RWPE1 (cell line): Measurements from ENCODE around the gene SHISA7.

Source experiments
- CTCF ChIA-PET: fragments of 350-600 bp; sonication (Branson Sonifier 250); formaldehyde crosslinking; extraction: SDS; loops from one replicate; lab custom pipeline; 2021; lab: Yijun Ruan, JAX
- POLR2A ChIA-PET: fragments of 400-600 bp; formaldehyde crosslinking; extraction: SDS; loops from one replicate; lab custom pipeline; 2020; ENCODE audit warnings: antibody characterized with exemption; ENCODE audit not compliant: low non-redundant PET; lab: Yijun Ruan, JAX
- DNase-seq: peaks from one replicate; pipeline ENCODE4 v3.0.0; 2012; ENCODE audit warnings: low spot score
- H3K27ac ChIP-seq: fragments of 450-650 bp; 2 replicates; pipeline ENCODE4 v1.5.1; 2017
- TF ChIP-seq, protein P1 (sequence below): fragments of 450-650 bp; conservative IDR thresholded peaks from 2 replicates; pipeline ENCODE4 v1.5.1; 2017; ENCODE audit warnings: low read depth, mild to moderate bottlenecking

SHISA7 gene

GRCh38 chr19:55476100-55476775, 33.1 kb upstream of the SHISA7 start, which contains the start of gene ZNF628:
Gene ZNF628 (plus strand): TSS chr19:55476617. CDS start chr19:55479911, 3,294 bp downstream.
- H3K27ac ChIP-seq, result peak within 1 kb of the TSS; percentile 91
- CTCF ChIA-PET, result interaction anchor here (1.1 to 1.7 kb wide), 3 partner anchors 8 to 27 kb away, joined by 3 to 10 read pairs (median 7); no protein-coding TSS in a partner anchor
- TF ChIP-seq, protein P1, sequence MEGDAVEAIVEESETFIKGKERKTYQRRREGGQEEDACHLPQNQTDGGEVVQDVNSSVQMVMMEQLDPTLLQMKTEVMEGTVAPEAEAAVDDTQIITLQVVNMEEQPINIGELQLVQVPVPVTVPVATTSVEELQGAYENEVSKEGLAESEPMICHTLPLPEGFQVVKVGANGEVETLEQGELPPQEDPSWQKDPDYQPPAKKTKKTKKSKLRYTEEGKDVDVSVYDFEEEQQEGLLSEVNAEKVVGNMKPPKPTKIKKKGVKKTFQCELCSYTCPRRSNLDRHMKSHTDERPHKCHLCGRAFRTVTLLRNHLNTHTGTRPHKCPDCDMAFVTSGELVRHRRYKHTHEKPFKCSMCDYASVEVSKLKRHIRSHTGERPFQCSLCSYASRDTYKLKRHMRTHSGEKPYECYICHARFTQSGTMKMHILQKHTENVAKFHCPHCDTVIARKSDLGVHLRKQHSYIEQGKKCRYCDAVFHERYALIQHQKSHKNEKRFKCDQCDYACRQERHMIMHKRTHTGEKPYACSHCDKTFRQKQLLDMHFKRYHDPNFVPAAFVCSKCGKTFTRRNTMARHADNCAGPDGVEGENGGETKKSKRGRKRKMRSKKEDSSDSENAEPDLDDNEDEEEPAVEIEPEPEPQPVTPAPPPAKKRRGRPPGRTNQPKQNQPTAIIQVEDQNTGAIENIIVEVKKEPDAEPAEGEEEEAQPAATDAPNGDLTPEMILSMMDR, result no peak
- peak; percentile 94 for DNase-seq
- POLR2A ChIA-PET, result interaction anchor here (0.9 to 1.0 kb wide), 3 partner anchors 9 to 148 kb away, joined by 3 to 4 read pairs (median 3); partner anchors contain the start of genes FIZ1, NAT14 and ZNF784

- TF ChIP-seq, protein P1, result no peak
- ChIA-PET POLR2A (no interaction called here), CTCF (no interaction called here)
- DNase-seq, result no peak
- peak overlapping the region; percentile 91 for H3K27ac ChIP-seq
These were observed 31.5 kb upstream of the SHISA7 start for GRCh38 chr19:55474269-55475265.

DNA sequence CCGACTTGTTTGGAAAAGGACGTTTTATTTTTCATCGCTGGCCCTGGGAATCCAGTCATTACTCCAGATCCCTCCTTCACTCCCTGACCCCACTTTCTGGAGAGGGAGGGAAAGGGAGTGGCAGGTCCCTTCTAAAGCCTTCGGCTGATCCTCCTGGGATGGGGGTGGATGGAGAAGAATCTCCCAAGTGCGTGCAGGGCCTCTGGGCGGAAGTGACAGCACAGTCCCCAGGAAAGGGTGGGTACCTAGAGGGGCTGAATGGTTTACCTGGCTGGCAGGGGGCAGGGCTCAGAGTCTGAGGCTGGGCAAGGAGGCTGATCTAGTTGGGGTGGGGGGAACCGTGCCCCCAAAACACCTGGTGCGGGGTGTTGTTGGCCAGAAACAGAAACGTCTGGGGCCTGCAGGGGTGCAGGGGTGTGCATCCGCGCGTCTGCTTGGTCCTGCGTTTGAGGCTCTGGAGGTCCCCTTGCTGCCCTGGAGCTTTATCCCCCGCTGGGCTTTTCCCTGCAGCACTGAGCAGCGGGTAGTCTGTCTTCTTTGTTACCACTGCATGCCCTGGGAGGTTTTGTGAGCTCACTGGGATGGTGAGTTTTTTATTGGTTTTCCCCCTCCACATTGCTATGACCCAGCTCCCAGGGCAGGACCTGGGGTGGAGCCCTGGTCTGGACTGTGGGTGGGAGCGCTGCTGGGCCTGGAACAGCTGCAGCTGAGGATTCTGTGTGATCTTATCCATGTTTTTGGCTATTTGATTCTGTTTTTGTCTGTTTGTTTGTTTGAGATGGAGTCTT, 30.3 kb upstream of the SHISA7 start:
- CTCF ChIA-PET, result interaction anchor here (0.6 to 0.8 kb wide), 2 partner anchors 31 to 160 kb away, joined by 3 read pairs; no protein-coding TSS in a partner anchor
- TF ChIP-seq, protein P1, result no peak
- no peak for DNase-seq
- H3K27ac ChIP-seq, result peak overlapping the region; percentile 91
- POLR2A ChIA-PET, result no interaction called here

DNA sequence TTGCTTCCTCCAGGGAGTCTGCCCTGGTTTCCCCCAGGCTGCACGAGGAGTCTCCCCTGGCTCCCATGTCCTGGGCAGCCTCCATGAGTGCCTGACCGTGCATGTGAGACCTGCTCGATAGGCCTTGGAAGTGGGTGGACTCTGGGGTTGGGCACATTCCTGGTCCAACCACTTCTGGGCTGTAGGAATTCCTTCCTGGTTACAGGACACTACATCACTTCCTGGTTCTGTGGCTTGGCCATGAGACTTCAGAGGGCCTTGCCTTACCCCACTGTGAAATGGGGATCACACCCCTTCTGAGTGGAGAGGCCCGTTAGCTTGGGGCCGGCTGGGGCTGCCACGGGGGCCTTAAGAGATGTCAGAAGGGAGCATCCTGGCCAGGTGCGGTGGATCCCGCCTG, 29.4 kb upstream of the SHISA7 start:
- POLR2A ChIA-PET, result no interaction called here
- CTCF ChIA-PET, result no interaction called here
- TF ChIP-seq, protein P1, result no peak

DNA sequence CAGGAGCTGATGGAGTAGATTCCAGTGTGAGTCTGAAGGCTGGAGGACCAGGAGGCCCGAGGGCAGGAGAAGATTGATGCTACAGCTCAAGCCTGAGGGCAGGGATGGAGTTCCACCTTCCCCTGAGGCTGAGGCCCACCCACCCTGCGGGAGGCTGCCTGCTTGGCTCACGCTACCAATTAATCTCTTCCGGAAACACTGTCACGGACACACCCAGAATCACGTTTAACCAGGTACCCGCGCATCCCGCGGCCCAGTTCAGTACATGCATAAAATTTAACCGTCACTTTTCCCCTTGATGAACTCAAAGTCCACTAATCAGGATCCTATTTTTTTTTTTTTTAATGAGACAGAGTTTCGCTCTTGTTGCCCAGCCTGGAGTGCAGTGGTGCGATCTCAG, 28.2 kb upstream of the SHISA7 start:
- POLR2A ChIA-PET, result no interaction called here
- H3K27ac ChIP-seq, result no peak overlapping the region
- DNase-seq, result no peak
- TF ChIP-seq, protein P1, result no peak
- CTCF ChIA-PET, result interaction anchor here (0.6 to 0.7 kb wide), 2 partner anchors 29 to 363 kb away, joined by 3 read pairs; no protein-coding TSS in a partner anchor

More for the DNA sequence above, 29.4 kb upstream of the SHISA7 start:
- peak; percentile 48 for DNase-seq
- peak overlapping the region; percentile 91 for H3K27ac ChIP-seq
